SH-SY5Y (cell line): Measurements from ENCODE around the gene SLC37A3.

Experiments used
- GATA2 ChIP-seq: IDR thresholded peaks from 2 replicates; pipeline ENCODE4 v1.6.1; 2011; ENCODE audit warnings: mild to moderate bottlenecking, low read depth, low read length
- GATA3 ChIP-seq: IDR thresholded peaks from 2 replicates; pipeline ENCODE4 v1.6.1; 2011; ENCODE audit warnings: low read depth, mild to moderate bottlenecking, low read length, moderate library complexity

DNA sequence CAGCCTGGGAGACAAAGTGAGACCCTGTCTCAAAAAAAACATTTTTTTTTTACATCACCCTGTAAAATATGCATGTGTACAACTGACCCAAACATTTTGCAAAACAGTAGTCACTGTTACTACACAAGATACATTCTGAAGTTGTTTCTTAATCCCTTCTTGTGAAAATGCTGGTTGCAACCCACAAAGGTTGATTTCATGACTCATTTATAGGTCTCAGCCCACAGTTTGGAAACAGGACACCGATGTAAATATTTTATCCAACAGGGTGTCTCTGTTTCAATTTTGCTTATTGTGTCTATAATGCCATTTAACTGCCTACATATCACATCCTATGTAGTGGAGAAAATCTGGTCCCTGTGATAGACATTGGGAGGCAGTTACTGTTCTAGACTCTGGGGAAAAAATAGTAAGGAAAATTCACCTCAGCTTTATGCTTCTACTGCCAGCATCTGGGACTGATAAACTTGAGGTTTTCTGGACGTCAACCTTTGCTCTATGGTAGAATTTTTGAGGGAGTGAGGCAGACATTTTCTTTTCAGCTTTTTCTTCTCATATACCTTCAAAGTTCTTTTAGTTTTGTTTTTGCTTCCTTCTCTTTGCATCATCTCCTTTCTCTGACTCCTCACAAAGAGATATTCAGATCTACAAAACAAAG lies 4.0 kb upstream of the SLC37A3 start:
- no peak for TF ChIP-seq GATA2
- TF ChIP-seq GATA3 = no peak
